ENCODE results near the gene RRAGC. TPM values are rescaled to one million over a fixed set of nuclear protein-coding genes. Genes with fewer than 3 reads are reported as not detected.

RRAGC gene
- total and polyA plus RNA-seq, 10 of the 15 experiments (the other 5 are each of a cell fraction or from before 2014, with no cell fraction given) = 5.5 to 22.1 (median 15.0) TPM

GRCh38 chr1:38819516-38819915 is 40.1 kb downstream of the RRAGC start (continued):
- TF ChIP-seq ATF3 (IDR thresholded peaks at IDR 0.05; ENCODE audit: borderline replicate concordance, extremely low read depth, low read depth, low read length) = no peak

GRCh38 chr1:38819040-38819439 is 40.5 kb downstream of the RRAGC start:
- Histone ChIP-seq H3K79me2 (ENCODE audit: control insufficient read depth, insufficient read depth, low read length) (no peaks in the 10 kb centered on the region), H3K27ac (ENCODE audit: control insufficient read depth, insufficient read depth) (no peak overlapping the region), H3K27me3 (replicated peaks in 1 of 2; ENCODE audit: control insufficient read depth in 2 of 2, insufficient read depth in 2 of 2, low read length in 1 of 2) (no peaks in the 10 kb centered on the region), H3K9me3 (replicated peaks; ENCODE audit: control insufficient read depth, insufficient read depth, low read length) (no peaks in the 10 kb centered on the region; the same call in 1 of the 3 replicates), H4K20me1 (ENCODE audit: control insufficient read depth, insufficient read depth) (no peaks in the 10 kb centered on the region), H2AFZ (ENCODE audit: control insufficient read depth, low read depth, low read length) (no peak overlapping the region), H3K36me3 (ENCODE audit: control insufficient read depth in 2 of 2, insufficient read depth in 2 of 2, low read length in 1 of 2) (no peaks in the 10 kb centered on the region), H3K9ac (ENCODE audit: control insufficient read depth, insufficient read depth, low read length) (no peak overlapping the region), H3K4me2 (ENCODE audit: control insufficient read depth, insufficient read depth) (no peak overlapping the region), H3K4me3 (no peak overlapping the region), H3K4me1 (ENCODE audit: control insufficient read depth, insufficient read depth, low read length) (peaks cover 11% of the 10 kb centered on the region)
- ATAC-seq (no peak), DNase-seq (ENCODE audit: low read depth, low spot score) (no peak), FAIRE-seq (no peak)
- BruUV-seq (replicated peaks) = no TSS peak
- RAD21 ChIA-PET (ENCODE audit: unreplicated experiment) = interaction anchor here (0.7 to 1.6 kb wide), 8 partner anchors 16 to 791 kb away, joined by 3 to 8 read pairs (median 3); partner anchors contain the start of gene POU3F1
- POLR2A ChIA-PET = interaction anchor here (1.0 kb wide), 1 partner anchor 210 kb away, joined by 5 read pairs; no protein-coding TSS in a partner anchor
- in situ Hi-C loops (cut with MboI) = loop anchor here (5.0 kb wide), 1 partner anchor 792 kb away; no protein-coding TSS in a partner anchor
- WGBS (ENCODE audit: insufficient coverage, insufficient replicate concordance, low lambda C conversion rate, missing lambda C conversion rate) = 25% methylated on average over 10 of the region's 10 CpGs
- CTCF ChIA-PET = interaction anchor here (0.8 to 4.7 kb wide), 16 partner anchors 9 to 793 kb away, joined by 3 to 33 read pairs (median 4); no protein-coding TSS in a partner anchor
- intact Hi-C loops (cut with micrococcal nuclease; ENCODE audit: unreplicated experiment) = loop anchor here (5.0 kb wide), 2 partner anchors 212 to 777 kb away; no protein-coding TSS in a partner anchor
- SMC1A ChIA-PET (ENCODE audit: uncharacterized antibody, unreplicated experiment) = interaction anchor here (0.6 to 1.8 kb wide), 10 partner anchors 13 to 795 kb away, joined by 3 to 8 read pairs (median 3); no protein-coding TSS in a partner anchor
- TF ChIP-seq CREB1 (IDR thresholded peaks at IDR 0.05; ENCODE audit: low read depth) (no peak), E2F8 (IDR thresholded peaks at IDR 0.05; ENCODE audit: low read depth, partially characterized antibody) (no peak), MEF2A (IDR thresholded peaks at IDR 0.05; ENCODE audit: insufficient read depth, low read depth, low read length) (no peak), TCF7 (IDR thresholded peaks at IDR 0.05; ENCODE audit: borderline replicate concordance) (no peak), IRF4 (IDR thresholded peaks at IDR 0.05; ENCODE audit: low read depth, low read length) (no peak), STAT1 (conservative IDR thresholded peaks at IDR 0.05) (no peak), CUX1 (IDR thresholded peaks at IDR 0.05; ENCODE audit: insufficient replicate concordance, low read depth, low read length) (no peak), ATF3 (IDR thresholded peaks at IDR 0.05; ENCODE audit: borderline replicate concordance, extremely low read depth, low read depth, low read length) (no peak), DPF2 (IDR thresholded peaks at IDR 0.05) (no peak), CBX5 (IDR thresholded peaks at IDR 0.05; ENCODE audit: low read depth) (no peak), HDAC6 (IDR thresholded peaks at IDR 0.05; ENCODE audit: unreplicated experiment) (no peak)
